PC-9 (cell line): ENCODE results near the gene IL4R.

Experiments used
- EZH2 ChIP-seq: fragments of 200-600 bp; sonication (generic); IDR thresholded peaks from 2 replicates; pipeline ENCODE4 v1.8.0; 2017; ENCODE audit warnings: antibody characterized with exemption, low read depth
- TF ChIP-seq, protein P1 (sequence below): fragments of 200-600 bp; sonication (generic); conservative IDR thresholded peaks from 2 replicates; pipeline ENCODE4 v1.6.1; 2017; ENCODE audit warnings: mixed run types, antibody characterized with exemption, mild to moderate bottlenecking, moderate library complexity

DNA sequence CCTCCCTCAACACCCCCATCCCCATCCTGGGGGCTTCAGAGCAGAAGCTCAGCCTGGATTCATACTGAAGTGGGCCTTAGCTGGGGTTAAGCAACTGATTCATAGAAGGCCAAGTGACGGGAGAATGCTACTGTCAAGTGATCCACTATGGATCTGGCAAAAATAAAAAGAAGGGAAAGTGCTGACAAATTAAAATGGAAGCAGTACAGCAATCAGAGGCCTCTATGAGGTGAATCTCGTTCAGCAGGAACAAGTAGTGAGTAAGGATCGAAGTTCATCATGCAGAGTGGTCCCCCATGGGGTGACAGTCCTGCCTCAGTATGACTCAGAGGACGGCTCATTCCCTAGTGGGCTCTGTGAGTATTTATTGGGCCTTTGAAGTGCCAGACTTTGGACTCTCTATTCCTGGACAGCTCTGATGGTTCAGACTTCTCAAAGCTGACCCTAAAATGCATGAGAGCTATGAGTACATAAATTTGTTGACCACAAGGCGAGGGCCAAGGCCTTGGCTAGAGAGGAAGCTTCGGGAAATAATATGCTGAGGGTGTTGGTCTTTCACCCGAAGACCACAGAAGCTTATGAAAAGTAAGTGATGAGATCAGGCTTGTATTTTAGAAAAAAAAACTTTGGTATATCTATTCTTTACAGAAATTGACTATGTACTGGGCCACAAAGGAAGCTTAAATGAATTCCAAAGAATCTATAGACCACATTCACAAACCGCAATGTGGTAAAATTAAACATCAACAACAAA, 39.9 kb upstream of the IL4R start:
- TF ChIP-seq, protein P1, sequence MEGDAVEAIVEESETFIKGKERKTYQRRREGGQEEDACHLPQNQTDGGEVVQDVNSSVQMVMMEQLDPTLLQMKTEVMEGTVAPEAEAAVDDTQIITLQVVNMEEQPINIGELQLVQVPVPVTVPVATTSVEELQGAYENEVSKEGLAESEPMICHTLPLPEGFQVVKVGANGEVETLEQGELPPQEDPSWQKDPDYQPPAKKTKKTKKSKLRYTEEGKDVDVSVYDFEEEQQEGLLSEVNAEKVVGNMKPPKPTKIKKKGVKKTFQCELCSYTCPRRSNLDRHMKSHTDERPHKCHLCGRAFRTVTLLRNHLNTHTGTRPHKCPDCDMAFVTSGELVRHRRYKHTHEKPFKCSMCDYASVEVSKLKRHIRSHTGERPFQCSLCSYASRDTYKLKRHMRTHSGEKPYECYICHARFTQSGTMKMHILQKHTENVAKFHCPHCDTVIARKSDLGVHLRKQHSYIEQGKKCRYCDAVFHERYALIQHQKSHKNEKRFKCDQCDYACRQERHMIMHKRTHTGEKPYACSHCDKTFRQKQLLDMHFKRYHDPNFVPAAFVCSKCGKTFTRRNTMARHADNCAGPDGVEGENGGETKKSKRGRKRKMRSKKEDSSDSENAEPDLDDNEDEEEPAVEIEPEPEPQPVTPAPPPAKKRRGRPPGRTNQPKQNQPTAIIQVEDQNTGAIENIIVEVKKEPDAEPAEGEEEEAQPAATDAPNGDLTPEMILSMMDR, result no peak
- TF ChIP-seq EZH2, result no peak
